Measurements from ENCODE around the gene VPS9D1. TPM values are rescaled to one million over a fixed set of nuclear protein-coding genes. Genes with fewer than 3 reads are reported as not detected.

VPS9D1 gene
- total RNA-seq, 1 donor from 2014 or later = 11.3 TPM

GRCh38 chr16:89765292-89765830, 44.7 kb upstream of the VPS9D1 start:
- H3K36me3 Mint-ChIP-seq (ENCODE audit: low read depth, unreplicated experiment) = peaks cover 7% of the 10 kb centered on the region
- no peak overlapping the region for H3K9ac ChIP-seq (ENCODE audit: low read length)
- H3K4me1 ChIP-seq (ENCODE audit: insufficient read depth, low read length) = no peaks in the 10 kb centered on the region
- no peak overlapping the region for H3K27ac ChIP-seq (ENCODE audit: low read depth, low read length)
- no peak overlapping the region for H3K4me2 ChIP-seq (ENCODE audit: low read length)
- no peaks in the 10 kb centered on the region for H4K20me1 ChIP-seq (ENCODE audit: insufficient read depth, low read length)
- no peaks in the 10 kb centered on the region for H3K9me3 Mint-ChIP-seq (ENCODE audit: unreplicated experiment)
- H3K27me3 Mint-ChIP-seq (ENCODE audit: low read depth, unreplicated experiment) = no peaks in the 10 kb centered on the region
- no peaks in the 10 kb centered on the region for H3K9me3 ChIP-seq (ENCODE audit: insufficient read depth, low read depth, low read length)
- no peak overlapping the region for H3K4me3 Mint-ChIP-seq (ENCODE audit: unreplicated experiment)
- no peak overlapping the region for H3K27ac Mint-ChIP-seq (ENCODE audit: unreplicated experiment)
- no peak overlapping the region for H2AFZ ChIP-seq (ENCODE audit: low read depth, low read length)
- FAIRE-seq (no peak), DNase-seq (ENCODE audit: low read depth) (no peak)
- H3K79me2 ChIP-seq (ENCODE audit: insufficient read depth, low read length) = no peaks in the 10 kb centered on the region
- no peak for TF ChIP-seq CTCF (IDR thresholded peaks at IDR 0.05; ENCODE audit: insufficient read depth, low read depth, low read length)
- no peak for TF ChIP-seq EZH2 (IDR thresholded peaks at IDR 0.05; ENCODE audit: insufficient read depth, low read length)
- H3K36me3 ChIP-seq (ENCODE audit: insufficient read depth, low read length) = peaks cover 17% of the 10 kb centered on the region
- no peak overlapping the region for H3K4me3 ChIP-seq (ENCODE audit: insufficient read depth, low read depth, low read length)
- H3K27me3 ChIP-seq (ENCODE audit: insufficient read depth, low read length) = no peaks in the 10 kb centered on the region
- H3K4me1 Mint-ChIP-seq (ENCODE audit: low read depth, unreplicated experiment) = no peaks in the 10 kb centered on the region

- no peak overlapping the region for H3K4me3 ChIP-seq (ENCODE audit: insufficient read depth, low read depth, low read length)
- H3K4me3 Mint-ChIP-seq (ENCODE audit: unreplicated experiment) = no peak overlapping the region
- no peak overlapping the region for H3K27ac ChIP-seq (ENCODE audit: low read depth, low read length)
- H3K9me3 Mint-ChIP-seq (ENCODE audit: unreplicated experiment) = no peaks in the 10 kb centered on the region
- no peaks in the 10 kb centered on the region for H3K9me3 ChIP-seq (ENCODE audit: insufficient read depth, low read depth, low read length)
- peaks cover 6% of the 10 kb centered on the region for H3K36me3 Mint-ChIP-seq (ENCODE audit: low read depth, unreplicated experiment)
- no peak overlapping the region for H3K9ac ChIP-seq (ENCODE audit: low read length)
- H3K4me1 Mint-ChIP-seq (ENCODE audit: low read depth, unreplicated experiment) = no peaks in the 10 kb centered on the region
- FAIRE-seq = no peak
- H4K20me1 ChIP-seq (ENCODE audit: insufficient read depth, low read length) = no peaks in the 10 kb centered on the region
- H3K4me2 ChIP-seq (ENCODE audit: low read length) = no peak overlapping the region
- no peak overlapping the region for H3K27ac Mint-ChIP-seq (ENCODE audit: unreplicated experiment)
- peaks cover 15% of the 10 kb centered on the region for H3K36me3 ChIP-seq (ENCODE audit: insufficient read depth, low read length)
- H3K79me2 ChIP-seq (ENCODE audit: insufficient read depth, low read length) = no peaks in the 10 kb centered on the region
- no peaks in the 10 kb centered on the region for H3K27me3 ChIP-seq (ENCODE audit: insufficient read depth, low read length)
- H3K4me1 ChIP-seq (ENCODE audit: insufficient read depth, low read length) = no peaks in the 10 kb centered on the region
- no peak for DNase-seq (ENCODE audit: low read depth)
- no peak for TF ChIP-seq CTCF (IDR thresholded peaks at IDR 0.05; ENCODE audit: insufficient read depth, low read depth, low read length)
- TF ChIP-seq EZH2 (IDR thresholded peaks at IDR 0.05; ENCODE audit: insufficient read depth, low read length) = no peak
- no peaks in the 10 kb centered on the region for H3K27me3 Mint-ChIP-seq (ENCODE audit: low read depth, unreplicated experiment)
- no peak overlapping the region for H2AFZ ChIP-seq (ENCODE audit: low read depth, low read length)
These were observed 44.1 kb upstream of the VPS9D1 start for GRCh38 chr16:89764711-89765201.

- H3K4me3 ChIP-seq (ENCODE audit: insufficient read depth, low read depth, low read length) = no peak overlapping the region
- H3K27me3 Mint-ChIP-seq (ENCODE audit: low read depth, unreplicated experiment) = no peaks in the 10 kb centered on the region
- peaks cover 20% of the 10 kb centered on the region for H3K36me3 ChIP-seq (ENCODE audit: insufficient read depth, low read length)
- H2AFZ ChIP-seq (ENCODE audit: low read depth, low read length) = no peak overlapping the region
- H3K9me3 Mint-ChIP-seq (ENCODE audit: unreplicated experiment) = no peaks in the 10 kb centered on the region
- no peak overlapping the region for H3K9ac ChIP-seq (ENCODE audit: low read length)
- H3K27ac Mint-ChIP-seq (ENCODE audit: unreplicated experiment) = no peak overlapping the region
- no peak overlapping the region for H3K4me3 Mint-ChIP-seq (ENCODE audit: unreplicated experiment)
- no peak overlapping the region for H3K4me2 ChIP-seq (ENCODE audit: low read length)
- H3K4me1 ChIP-seq (ENCODE audit: insufficient read depth, low read length) = no peaks in the 10 kb centered on the region
- DNase-seq (ENCODE audit: low read depth) (no peak), FAIRE-seq (no peak)
- H4K20me1 ChIP-seq (ENCODE audit: insufficient read depth, low read length) = no peaks in the 10 kb centered on the region
- H3K79me2 ChIP-seq (ENCODE audit: insufficient read depth, low read length) = peaks cover 3% of the 10 kb centered on the region
- H3K9me3 ChIP-seq (ENCODE audit: insufficient read depth, low read depth, low read length) = no peaks in the 10 kb centered on the region
- peaks cover 4% of the 10 kb centered on the region for H3K36me3 Mint-ChIP-seq (ENCODE audit: low read depth, unreplicated experiment)
- no peaks in the 10 kb centered on the region for H3K27me3 ChIP-seq (ENCODE audit: insufficient read depth, low read length)
- peaks cover 2% of the 10 kb centered on the region for H3K4me1 Mint-ChIP-seq (ENCODE audit: low read depth, unreplicated experiment)
- no peak overlapping the region for H3K27ac ChIP-seq (ENCODE audit: low read depth, low read length)
- TF ChIP-seq EZH2 (IDR thresholded peaks at IDR 0.05; ENCODE audit: insufficient read depth, low read length) (no peak), CTCF (IDR thresholded peaks at IDR 0.05; ENCODE audit: insufficient read depth, low read depth, low read length) (no peak)
These were observed 40.7 kb upstream of the VPS9D1 start for GRCh38 chr16:89761304-89761922.

Measured in astrocyte (in vitro differentiated cells and primary cell).